Activated T-cell treated with anti-CD3 and anti-CD28 coated beads, Interleukin-2, amount 50 U/mL, for 24 hours (primary cell): ENCODE results near the gene CCDC70.
"Not testable (repeated sequence)": the region's sequence is repeated elsewhere in the genome, so short reads cannot be mapped to it uniquely, and the experiment has no call there.

Source experiments
- DNase-seq: peaks from one replicate; pipeline ENCODE4 v3.0.0-alpha.2; 2020
- H3K27ac Mint-ChIP-seq: 2 replicates; pipeline ENCODE4 v1.8.0; 2020; ENCODE audit warnings: mild to moderate bottlenecking, mixed read lengths
- H3K27me3 Mint-ChIP-seq: 2 replicates; pipeline ENCODE4 v1.8.0; 2020; ENCODE audit warnings: mixed read lengths
- H3K36me3 Mint-ChIP-seq: 2 replicates; pipeline ENCODE4 v1.8.0; 2020; ENCODE audit warnings: low read depth, mixed read lengths
- H3K4me1 Mint-ChIP-seq: 2 replicates; pipeline ENCODE4 v1.8.0; 2020; ENCODE audit warnings: low read depth, mixed read lengths
- H3K4me3 Mint-ChIP-seq: 2 replicates; pipeline ENCODE4 v1.8.0; 2020; ENCODE audit warnings: mild to moderate bottlenecking, moderate library complexity, mixed read lengths
- H3K9me3 Mint-ChIP-seq: 2 replicates; pipeline ENCODE4 v1.8.0; 2020; ENCODE audit warnings: mixed read lengths

CCDC70 gene

GRCh38 chr13:51895906-51896888, 34.4 kb downstream of the CCDC70 start:
- no peaks in the 10 kb centered on the region for H3K36me3 Mint-ChIP-seq
- peak; percentile 52 for DNase-seq
- no peak overlapping the region for H3K27ac Mint-ChIP-seq
- H3K4me1 Mint-ChIP-seq: no peaks in the 10 kb centered on the region
- H3K4me3 Mint-ChIP-seq: no peak overlapping the region
- H3K27me3 Mint-ChIP-seq: peaks cover 8% of the 10 kb centered on the region
- H3K9me3 Mint-ChIP-seq: no peaks in the 10 kb centered on the region

- no peak for DNase-seq
- no peak overlapping the region for H3K27ac Mint-ChIP-seq
- H3K4me1 Mint-ChIP-seq: peaks cover 2% of the 10 kb centered on the region
- no peaks in the 10 kb centered on the region for H3K9me3 Mint-ChIP-seq
- no peaks in the 10 kb centered on the region for H3K36me3 Mint-ChIP-seq
- peaks cover 3% of the 10 kb centered on the region for H3K27me3 Mint-ChIP-seq
- H3K4me3 Mint-ChIP-seq: no peak overlapping the region
Observed at GRCh38 chr13:51900471-51900870, 38.7 kb downstream of the CCDC70 start.

GRCh38 chr13:51902776-51903175, 41.0 kb downstream of the CCDC70 start:
- Mint-ChIP-seq H3K27ac (no peak overlapping the region), H3K4me1 (peaks cover 7% of the 10 kb centered on the region), H3K36me3 (no peaks in the 10 kb centered on the region), H3K27me3 (peaks cover 3% of the 10 kb centered on the region), H3K9me3 (no peaks in the 10 kb centered on the region), H3K4me3 (no peak overlapping the region)
- DNase-seq: no peak

- H3K9me3 Mint-ChIP-seq: no peaks in the 10 kb centered on the region
- H3K4me1 Mint-ChIP-seq: peaks cover 28% of the 10 kb centered on the region
- no peaks in the 10 kb centered on the region for H3K36me3 Mint-ChIP-seq
- H3K27me3 Mint-ChIP-seq: peaks cover 3% of the 10 kb centered on the region
- no peak for DNase-seq
- no peak overlapping the region for H3K27ac Mint-ChIP-seq
- H3K4me3 Mint-ChIP-seq: no peak overlapping the region
Observed at GRCh38 chr13:51905787-51906186, 44.0 kb downstream of the CCDC70 start.

- Mint-ChIP-seq H3K27ac (no peak overlapping the region), H3K4me3 (no peak overlapping the region), H3K9me3 (no peaks in the 10 kb centered on the region), H3K36me3 (no peaks in the 10 kb centered on the region), H3K4me1 (peaks cover 28% of the 10 kb centered on the region), H3K27me3 (peaks cover 6% of the 10 kb centered on the region)
- no peak for DNase-seq
Observed at GRCh38 chr13:51906581-51906980, 44.8 kb downstream of the CCDC70 start.

- Mint-ChIP-seq H3K9me3 (no peaks in the 10 kb centered on the region), H3K4me3 (no peak overlapping the region), H3K4me1 (peaks cover 28% of the 10 kb centered on the region), H3K27me3 (peaks cover 6% of the 10 kb centered on the region), H3K36me3 (no peaks in the 10 kb centered on the region), H3K27ac (no peak overlapping the region)
- DNase-seq: no peak
Observed at GRCh38 chr13:51907040-51907732, 45.4 kb downstream of the CCDC70 start.

- not testable (repeated sequence) for H3K27me3 Mint-ChIP-seq, H3K9me3 Mint-ChIP-seq, H3K36me3 Mint-ChIP-seq, DNase-seq
- peak overlapping the region; percentile 9 for H3K4me3 Mint-ChIP-seq
- peaks cover 26% of the 10 kb centered on the region for H3K4me1 Mint-ChIP-seq
- H3K27ac Mint-ChIP-seq: peak overlapping the region; percentile 65
Observed at GRCh38 chr13:51909265-51909664, 47.5 kb downstream of the CCDC70 start.

GRCh38 chr13:51910508-51910907, 48.7 kb downstream of the CCDC70 start:
- no peak overlapping the region for H3K27ac Mint-ChIP-seq

GRCh38 chr13:51912091-51912490, 50.3 kb downstream of the CCDC70 start:
- DNase-seq: no peak
- H3K27ac Mint-ChIP-seq: no peak overlapping the region
- peaks cover 26% of the 10 kb centered on the region for H3K4me1 Mint-ChIP-seq
- H3K36me3 Mint-ChIP-seq: no peaks in the 10 kb centered on the region
- no peak overlapping the region for H3K4me3 Mint-ChIP-seq
- peaks cover 8% of the 10 kb centered on the region for H3K27me3 Mint-ChIP-seq
- no peaks in the 10 kb centered on the region for H3K9me3 Mint-ChIP-seq

More at GRCh38 chr13:51910508-51910907, 48.7 kb downstream of the CCDC70 start:
- peaks cover 6% of the 10 kb centered on the region for H3K27me3 Mint-ChIP-seq
- DNase-seq: no peak
- H3K9me3 Mint-ChIP-seq: no peaks in the 10 kb centered on the region
- H3K36me3 Mint-ChIP-seq: no peaks in the 10 kb centered on the region
- peaks cover 26% of the 10 kb centered on the region for H3K4me1 Mint-ChIP-seq
- H3K4me3 Mint-ChIP-seq: no peak overlapping the region

GRCh38 chr13:51912511-51913225, 50.9 kb downstream of the CCDC70 start:
- Mint-ChIP-seq H3K36me3 (no peaks in the 10 kb centered on the region), H3K4me3 (no peak overlapping the region)

GRCh38 chr13:51913421-51914136, 51.8 kb downstream of the CCDC70 start:
- peaks cover 8% of the 10 kb centered on the region for H3K27me3 Mint-ChIP-seq
- no peaks in the 10 kb centered on the region for H3K36me3 Mint-ChIP-seq
- H3K4me3 Mint-ChIP-seq: no peak overlapping the region
- H3K9me3 Mint-ChIP-seq: no peaks in the 10 kb centered on the region
- peaks cover 17% of the 10 kb centered on the region for H3K4me1 Mint-ChIP-seq
- no peak for DNase-seq
- no peak overlapping the region for H3K27ac Mint-ChIP-seq

More at GRCh38 chr13:51912511-51913225, 50.9 kb downstream of the CCDC70 start:
- Mint-ChIP-seq H3K27me3 (peaks cover 8% of the 10 kb centered on the region), H3K27ac (no peak overlapping the region), H3K4me1 (peaks cover 22% of the 10 kb centered on the region), H3K9me3 (no peaks in the 10 kb centered on the region)
- DNase-seq: no peak

GRCh38 chr13:51914137-51914493, 52.3 kb downstream of the CCDC70 start:
- peaks cover 8% of the 10 kb centered on the region for H3K27me3 Mint-ChIP-seq
- peaks cover 13% of the 10 kb centered on the region for H3K4me1 Mint-ChIP-seq
- no peak overlapping the region for H3K4me3 Mint-ChIP-seq
- H3K36me3 Mint-ChIP-seq: no peaks in the 10 kb centered on the region
- no peaks in the 10 kb centered on the region for H3K9me3 Mint-ChIP-seq
- DNase-seq: no peak
- H3K27ac Mint-ChIP-seq: no peak overlapping the region
